Cardiac muscle cell (in vitro differentiated cells and primary cell): ENCODE data around the gene HSBP1L1. TPM values are rescaled to one million over a fixed set of nuclear protein-coding genes. Genes with fewer than 3 reads are reported as not detected.

ENCODE experiments used
- DNase-seq, 2 donors: peaks; one replicate each; pipeline versions ENCODE4 v3.0.0 to v3.0.0-alpha.2; 2010 to 2017; ENCODE audit warnings: low read depth in 1 of 2, low spot score in 1 of 2
- H3K27ac ChIP-seq: fragments of 200-600 bp; sonication (generic); 2 replicates; pipeline ENCODE4 v1.5.1; 2016
- H3K27me3 ChIP-seq: fragments of 200-600 bp; sonication (generic); 2 replicates; pipeline ENCODE4 v1.6.0; 2016; ENCODE audit warnings: control low read depth
- H3K36me3 ChIP-seq: fragments of 200-600 bp; sonication (generic); 2 replicates; pipeline ENCODE4 v1.5.1; 2016; ENCODE audit warnings: control low read depth
- H3K4me1 ChIP-seq: fragments of 200-600 bp; sonication (generic); 2 replicates; pipeline ENCODE4 v1.8.1; 2017; ENCODE audit warnings: low read depth, mild to moderate bottlenecking, mixed run types
- H3K4me3 ChIP-seq: fragments of 200-600 bp; sonication (generic); 2 replicates; pipeline ENCODE4 v1.5.1; 2016; ENCODE audit warnings: mild to moderate bottlenecking
- H3K9me3 ChIP-seq: fragments of 200-600 bp; sonication (generic); 2 replicates; pipeline ENCODE4 v1.5.1; 2017; ENCODE audit warnings: low read depth, mild to moderate bottlenecking, control low read depth
- polyA plus RNA-seq: library from polyadenylated mRNA; unstranded; fragments of >200 nt; fragmentation: Nextera tagmentation; extraction: Ambion mirVana; gene quantifications from 2 replicates; pipeline ENCODE4 v1.2.1, GENCODE V29; 2016
- total RNA-seq: library from RNA; depleted of rRNA; stranded (reverse); fragments of >200 nt; gene quantifications from 2 replicates; pipeline ENCODE4 v1.2.3, GENCODE V29; 2016
- TF ChIP-seq, protein P1 (sequence below): IDR thresholded peaks from 2 replicates; pipeline ENCODE4 v1.5.1; 2012; ENCODE audit warnings: low read depth, mild to moderate bottlenecking, low read length

Gene HSBP1L1
- total and polyA plus RNA-seq, 2 experiments from 2014 or later: 4.0 to 6.3 TPM

DNA sequence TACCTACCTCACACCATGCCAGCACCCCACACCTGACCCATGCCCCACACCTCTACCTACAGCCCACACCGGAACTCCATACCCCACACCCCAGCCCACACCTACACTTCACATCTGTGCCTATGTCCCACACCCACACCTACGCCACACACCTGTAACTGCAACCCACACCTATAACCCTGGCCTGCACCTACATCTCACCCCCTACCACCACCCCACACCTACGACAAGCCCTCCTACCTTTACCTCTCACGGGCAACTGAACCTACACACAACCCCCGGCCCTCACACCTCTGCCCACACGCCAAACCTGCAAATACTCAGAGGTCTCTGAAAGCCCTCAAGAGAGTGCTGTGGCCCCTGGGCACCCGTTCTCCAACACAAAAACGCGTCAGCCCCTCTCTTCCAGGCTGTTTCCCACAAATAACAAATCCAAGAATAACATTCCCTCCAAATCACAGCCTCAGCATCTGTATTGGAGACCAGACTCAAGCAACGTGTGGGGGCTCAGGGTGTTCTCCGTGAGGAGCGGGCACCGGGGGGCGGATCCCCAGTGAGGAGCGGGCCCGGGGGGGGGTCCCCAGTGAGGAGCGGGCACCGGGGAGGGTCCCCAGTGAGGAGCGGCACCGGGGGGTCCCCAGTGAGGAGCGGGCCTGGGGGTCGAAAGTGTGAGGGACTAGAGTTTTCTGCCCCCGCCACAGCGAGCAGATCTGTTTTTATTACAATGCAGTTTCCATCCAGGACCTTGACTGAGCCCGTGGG lies 46.4 kb upstream of the HSBP1L1 start:
- TF ChIP-seq, protein P1, sequence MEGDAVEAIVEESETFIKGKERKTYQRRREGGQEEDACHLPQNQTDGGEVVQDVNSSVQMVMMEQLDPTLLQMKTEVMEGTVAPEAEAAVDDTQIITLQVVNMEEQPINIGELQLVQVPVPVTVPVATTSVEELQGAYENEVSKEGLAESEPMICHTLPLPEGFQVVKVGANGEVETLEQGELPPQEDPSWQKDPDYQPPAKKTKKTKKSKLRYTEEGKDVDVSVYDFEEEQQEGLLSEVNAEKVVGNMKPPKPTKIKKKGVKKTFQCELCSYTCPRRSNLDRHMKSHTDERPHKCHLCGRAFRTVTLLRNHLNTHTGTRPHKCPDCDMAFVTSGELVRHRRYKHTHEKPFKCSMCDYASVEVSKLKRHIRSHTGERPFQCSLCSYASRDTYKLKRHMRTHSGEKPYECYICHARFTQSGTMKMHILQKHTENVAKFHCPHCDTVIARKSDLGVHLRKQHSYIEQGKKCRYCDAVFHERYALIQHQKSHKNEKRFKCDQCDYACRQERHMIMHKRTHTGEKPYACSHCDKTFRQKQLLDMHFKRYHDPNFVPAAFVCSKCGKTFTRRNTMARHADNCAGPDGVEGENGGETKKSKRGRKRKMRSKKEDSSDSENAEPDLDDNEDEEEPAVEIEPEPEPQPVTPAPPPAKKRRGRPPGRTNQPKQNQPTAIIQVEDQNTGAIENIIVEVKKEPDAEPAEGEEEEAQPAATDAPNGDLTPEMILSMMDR: no peak
- Histone ChIP-seq H3K4me3 (no peak overlapping the region), H3K4me1 (no peaks in the 10 kb centered on the region), H3K27me3 (no peaks in the 10 kb centered on the region), H3K9me3 (no peaks in the 10 kb centered on the region), H3K27ac (no peak overlapping the region), H3K36me3 (no peaks in the 10 kb centered on the region)
- DNase-seq: no peak

DNA sequence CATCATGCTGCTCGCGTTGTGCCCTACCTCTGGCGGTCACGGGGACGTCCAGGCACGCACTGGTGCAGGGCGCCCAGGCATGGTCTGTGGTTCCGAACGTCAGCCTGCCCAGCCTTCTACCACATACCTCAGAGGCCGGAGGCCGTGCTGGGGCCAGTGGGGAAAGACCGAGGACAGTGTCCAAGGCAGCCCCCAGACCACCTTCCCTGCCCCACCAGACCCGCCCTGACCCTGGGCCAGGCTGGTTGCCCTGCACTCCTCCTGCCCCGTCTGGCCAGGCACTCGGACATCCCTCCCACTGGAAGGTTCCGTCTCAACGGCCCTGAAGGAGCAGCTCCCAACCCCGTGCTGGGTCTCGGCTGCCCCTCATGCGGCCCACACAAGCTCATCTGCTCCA lies 45.8 kb upstream of the HSBP1L1 start:
- no peaks in the 10 kb centered on the region for H3K36me3 ChIP-seq
- TF ChIP-seq, protein P1: no peak
- DNase-seq: no peak
- H3K4me1 ChIP-seq: no peaks in the 10 kb centered on the region
- H3K27ac ChIP-seq: no peak overlapping the region
- no peaks in the 10 kb centered on the region for H3K9me3 ChIP-seq
- H3K27me3 ChIP-seq: no peaks in the 10 kb centered on the region
- H3K4me3 ChIP-seq: no peak overlapping the region

DNA sequence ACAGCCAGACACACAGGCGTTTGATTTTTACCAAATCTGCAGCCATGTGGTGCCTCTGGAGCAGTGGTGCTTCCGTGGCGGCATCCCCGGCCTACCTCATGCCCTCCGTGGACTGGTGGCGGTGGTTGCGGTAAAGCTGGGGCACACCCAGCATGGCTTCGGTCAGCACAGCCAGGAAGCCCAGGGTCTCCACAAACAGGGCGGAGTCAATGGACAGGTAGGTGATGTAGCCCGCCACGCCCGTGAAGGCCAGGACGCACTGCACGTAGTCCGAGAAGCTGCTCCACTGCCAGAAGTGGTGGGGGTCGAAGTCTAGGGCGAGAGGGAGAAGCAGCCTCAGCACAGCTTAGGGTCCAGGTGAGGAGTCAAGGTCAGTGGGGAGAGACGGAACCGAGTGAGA lies 45.4 kb upstream of the HSBP1L1 start:
- Histone ChIP-seq H3K36me3 (no peaks in the 10 kb centered on the region), H3K4me3 (no peak overlapping the region), H3K9me3 (no peaks in the 10 kb centered on the region), H3K27me3 (no peaks in the 10 kb centered on the region), H3K27ac (no peak overlapping the region), H3K4me1 (no peaks in the 10 kb centered on the region)
- TF ChIP-seq, protein P1: no peak
- no peak for DNase-seq

DNA sequence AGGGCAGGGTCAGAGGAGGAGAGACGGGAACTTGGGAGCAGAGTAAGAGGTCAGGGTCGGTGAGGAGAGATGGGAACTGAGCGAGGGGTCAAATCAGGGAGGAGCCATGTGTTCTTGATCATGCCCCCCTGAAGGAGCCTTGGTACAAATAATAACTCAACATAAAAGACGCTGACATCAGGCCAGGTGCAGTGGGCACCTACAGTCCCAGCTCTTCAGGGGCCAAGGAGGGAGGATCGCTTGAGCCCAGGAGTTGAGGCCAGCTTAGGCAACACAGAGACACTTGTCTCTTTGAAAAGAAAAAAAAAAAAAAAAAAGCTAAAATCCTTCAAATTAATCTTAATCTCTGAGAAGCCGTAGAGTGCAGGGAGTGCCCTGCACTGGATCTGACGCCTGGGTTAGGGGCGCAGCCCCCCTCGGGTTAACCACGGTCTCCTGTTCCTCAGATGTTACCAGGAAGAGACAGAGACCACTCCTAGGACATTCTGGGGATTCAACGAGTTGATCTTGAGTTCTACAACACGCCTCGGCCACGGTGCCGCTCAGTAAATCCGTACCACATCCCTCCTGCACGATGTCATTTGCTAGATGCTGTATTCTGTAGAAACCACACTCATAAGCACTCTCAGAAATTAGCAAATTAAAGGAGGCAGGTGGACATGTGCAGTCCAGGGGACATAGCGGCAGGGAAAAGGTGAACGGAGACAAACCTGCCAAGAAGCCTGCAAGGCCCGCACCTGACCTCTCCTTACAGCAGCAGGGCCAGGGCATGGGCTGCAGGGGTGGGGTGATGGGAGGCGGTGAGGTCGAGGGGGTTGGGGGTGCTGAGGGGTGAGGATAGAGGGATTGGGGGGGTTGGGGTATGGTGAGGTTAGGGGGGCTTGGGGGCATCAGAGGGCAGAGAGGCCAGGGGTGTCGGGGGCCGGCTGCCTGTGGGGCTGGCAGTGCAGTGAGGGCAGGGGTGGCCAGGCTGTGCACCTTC lies 42.2 kb upstream of the HSBP1L1 start:
- TF ChIP-seq, protein P1: no peak
- H3K4me1 ChIP-seq: no peaks in the 10 kb centered on the region
- no peak overlapping the region for H3K27ac ChIP-seq
- no peaks in the 10 kb centered on the region for H3K27me3 ChIP-seq
- H3K9me3 ChIP-seq: no peaks in the 10 kb centered on the region
- DNase-seq: no peak
- H3K36me3 ChIP-seq: no peaks in the 10 kb centered on the region
- no peak overlapping the region for H3K4me3 ChIP-seq

DNA sequence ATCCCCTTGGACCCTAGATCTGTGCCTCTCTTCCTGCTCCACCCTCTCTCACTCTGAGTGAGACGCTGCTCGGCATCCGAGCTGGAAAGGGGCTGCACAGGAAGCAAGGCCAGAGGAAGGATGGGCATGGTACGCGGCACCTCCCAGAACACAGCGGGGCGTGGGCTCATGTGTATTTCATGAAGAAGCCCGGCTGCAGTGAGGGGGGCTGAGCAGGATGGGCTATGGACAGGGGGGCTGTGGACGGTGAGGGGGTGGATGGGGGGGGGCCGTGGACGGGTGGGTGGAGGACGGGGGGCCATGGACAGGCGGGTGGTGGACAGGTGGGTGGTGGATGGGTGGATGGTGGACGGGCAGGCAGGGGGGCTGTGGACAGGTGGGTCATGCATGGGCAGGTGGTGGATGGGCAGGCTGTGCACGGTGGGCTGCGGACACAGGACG lies 41.5 kb upstream of the HSBP1L1 start:
- Histone ChIP-seq H3K27me3 (no peaks in the 10 kb centered on the region), H3K36me3 (no peaks in the 10 kb centered on the region), H3K4me3 (no peak overlapping the region), H3K4me1 (no peaks in the 10 kb centered on the region), H3K27ac (no peak overlapping the region), H3K9me3 (no peaks in the 10 kb centered on the region)
- DNase-seq: no peak
- TF ChIP-seq, protein P1: no peak
